Measurements from ENCODE around the gene KARS1. TPM values are rescaled to one million over a fixed set of nuclear protein-coding genes. Genes with fewer than 3 reads are reported as not detected.

The KARS1 gene
- total RNA-seq, 2 experiments from 2014 or later, result 126 to 172 TPM

- H3K9me2 ChIP-seq (ENCODE audit: insufficient read depth, low read length), result no peaks in the 10 kb centered on the region
- H3K4me1 ChIP-seq (ENCODE audit: insufficient read depth, low read length, poor library complexity, severe bottlenecking), result no peaks in the 10 kb centered on the region
- no peaks in the 10 kb centered on the region for H4K20me1 ChIP-seq (ENCODE audit: insufficient read depth, low read length)
- no peak overlapping the region for H3K4me2 ChIP-seq (ENCODE audit: low read length)
- BruUV-seq (replicated peaks), result no TSS peak
- TF ChIP-seq EZH2phosphoT487 (IDR thresholded peaks at IDR 0.05; ENCODE audit: borderline replicate concordance, low read depth, low read length), result no peak
- TF ChIP-seq, protein P1, sequence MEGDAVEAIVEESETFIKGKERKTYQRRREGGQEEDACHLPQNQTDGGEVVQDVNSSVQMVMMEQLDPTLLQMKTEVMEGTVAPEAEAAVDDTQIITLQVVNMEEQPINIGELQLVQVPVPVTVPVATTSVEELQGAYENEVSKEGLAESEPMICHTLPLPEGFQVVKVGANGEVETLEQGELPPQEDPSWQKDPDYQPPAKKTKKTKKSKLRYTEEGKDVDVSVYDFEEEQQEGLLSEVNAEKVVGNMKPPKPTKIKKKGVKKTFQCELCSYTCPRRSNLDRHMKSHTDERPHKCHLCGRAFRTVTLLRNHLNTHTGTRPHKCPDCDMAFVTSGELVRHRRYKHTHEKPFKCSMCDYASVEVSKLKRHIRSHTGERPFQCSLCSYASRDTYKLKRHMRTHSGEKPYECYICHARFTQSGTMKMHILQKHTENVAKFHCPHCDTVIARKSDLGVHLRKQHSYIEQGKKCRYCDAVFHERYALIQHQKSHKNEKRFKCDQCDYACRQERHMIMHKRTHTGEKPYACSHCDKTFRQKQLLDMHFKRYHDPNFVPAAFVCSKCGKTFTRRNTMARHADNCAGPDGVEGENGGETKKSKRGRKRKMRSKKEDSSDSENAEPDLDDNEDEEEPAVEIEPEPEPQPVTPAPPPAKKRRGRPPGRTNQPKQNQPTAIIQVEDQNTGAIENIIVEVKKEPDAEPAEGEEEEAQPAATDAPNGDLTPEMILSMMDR (conservative IDR thresholded peaks at IDR 0.05; ENCODE audit: low read length), result no peak
- no peak overlapping the region for H2AFZ ChIP-seq (ENCODE audit: low read length)
- H3K4me3 ChIP-seq (ENCODE audit: low read depth, low read length, poor library complexity, severe bottlenecking), result no peak overlapping the region
- intact Hi-C loops (cut with micrococcal nuclease; ENCODE audit: unreplicated experiment), result no loop called here
- no peaks in the 10 kb centered on the region for H3K9me3 ChIP-seq (ENCODE audit: low read length)
- H3K27ac ChIP-seq (ENCODE audit: low read depth, low read length, poor library complexity, severe bottlenecking), result no peak overlapping the region
- POLR2A ChIA-PET, result interaction anchor here (0.5 kb wide), 1 partner anchor 196 kb away, joined by 3 read pairs; no protein-coding TSS in a partner anchor
- H3K79me2 ChIP-seq (ENCODE audit: insufficient read depth, low read depth, low read length), result no peaks in the 10 kb centered on the region
- DNase-seq (ENCODE audit: low spot score), result no peak
- CTCF ChIA-PET (ENCODE audit: unreplicated experiment), result interaction anchor here (1.0 kb wide), 1 partner anchor 59 kb away, joined by 3 read pairs; no protein-coding TSS in a partner anchor
- H3K36me3 ChIP-seq (ENCODE audit: insufficient read depth, low read length), result peaks cover 99% of the 10 kb centered on the region
Observed at GRCh38 chr16:75614066-75614897, 33.2 kb downstream of the KARS1 start.

DNA sequence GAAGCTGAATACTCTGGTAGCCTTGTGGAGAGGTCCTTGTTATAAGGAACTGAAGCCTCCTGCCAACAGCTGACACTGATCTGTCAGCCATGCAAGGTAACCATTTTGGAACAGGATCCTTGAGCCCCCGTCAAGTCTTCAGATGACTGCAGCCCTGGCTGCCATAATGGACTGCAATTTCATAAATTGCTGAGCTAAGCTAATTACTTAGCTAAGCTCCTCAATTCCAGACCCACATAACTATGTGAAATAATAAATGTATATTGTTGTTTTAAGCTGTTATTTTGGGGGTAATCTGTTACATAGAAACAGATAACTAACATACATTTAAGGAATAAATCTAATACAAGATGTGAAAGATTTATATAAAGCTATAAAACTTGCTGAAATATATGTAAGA is 41.0 kb downstream of the KARS1 start:
- intact Hi-C loops (cut with micrococcal nuclease; ENCODE audit: unreplicated experiment), result no loop called here
- Histone ChIP-seq H4K20me1 (ENCODE audit: insufficient read depth, low read length) (no peaks in the 10 kb centered on the region), H3K4me1 (ENCODE audit: insufficient read depth, low read length, poor library complexity, severe bottlenecking) (no peaks in the 10 kb centered on the region), H3K4me3 (ENCODE audit: low read depth, low read length, poor library complexity, severe bottlenecking) (no peak overlapping the region), H3K79me2 (ENCODE audit: insufficient read depth, low read depth, low read length) (no peaks in the 10 kb centered on the region), H3K4me2 (ENCODE audit: low read length) (no peak overlapping the region), H3K9me2 (ENCODE audit: insufficient read depth, low read length) (no peaks in the 10 kb centered on the region), H3K27ac (ENCODE audit: low read depth, low read length, poor library complexity, severe bottlenecking) (no peak overlapping the region), H3K9me3 (ENCODE audit: low read length) (peaks cover 4% of the 10 kb centered on the region; the same call in 1 of the 2 replicates), H3K36me3 (ENCODE audit: insufficient read depth, low read length) (peaks cover 89% of the 10 kb centered on the region), H2AFZ (ENCODE audit: low read length) (no peak overlapping the region)
- TF ChIP-seq EZH2phosphoT487 (IDR thresholded peaks at IDR 0.05; ENCODE audit: borderline replicate concordance, low read depth, low read length), result no peak
- TF ChIP-seq, protein P1 (conservative IDR thresholded peaks at IDR 0.05; ENCODE audit: low read length), result no peak
- ChIA-PET POLR2A (interaction anchor here (0.6 to 1.1 kb wide), 7 partner anchors 9 to 1019 kb away, joined by 3 to 9 read pairs (median 3); no protein-coding TSS in a partner anchor), CTCF (ENCODE audit: unreplicated experiment) (no interaction called here)
- no TSS peak for BruUV-seq (replicated peaks)
- no peak for DNase-seq (ENCODE audit: low spot score)

DNA sequence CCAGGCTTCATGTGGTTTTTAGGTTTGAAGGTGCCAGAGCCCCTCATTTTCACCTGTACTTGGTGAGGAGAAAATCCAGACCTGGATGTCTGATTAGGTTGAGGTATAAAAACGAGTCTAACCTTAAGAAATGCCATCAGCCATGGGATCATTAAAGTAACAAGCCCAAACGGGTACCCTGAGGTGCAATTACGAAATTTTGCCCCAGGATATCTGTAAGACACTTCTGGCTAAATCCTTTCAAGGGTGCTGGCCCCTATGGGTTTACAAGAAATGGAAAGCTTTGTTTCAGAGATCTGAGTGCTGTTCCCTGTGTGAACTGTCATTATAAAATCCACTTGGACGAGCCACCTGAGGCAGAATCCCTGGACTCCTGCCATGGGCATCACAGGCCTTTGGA is 44.2 kb downstream of the KARS1 start:
- no peak overlapping the region for H3K4me3 ChIP-seq (ENCODE audit: low read depth, low read length, poor library complexity, severe bottlenecking)
- intact Hi-C loops (cut with micrococcal nuclease; ENCODE audit: unreplicated experiment), result no loop called here
- no peaks in the 10 kb centered on the region for H3K79me2 ChIP-seq (ENCODE audit: insufficient read depth, low read depth, low read length)
- TF ChIP-seq, protein P1 (conservative IDR thresholded peaks at IDR 0.05; ENCODE audit: low read length), result no peak
- TF ChIP-seq EZH2phosphoT487 (IDR thresholded peaks at IDR 0.05; ENCODE audit: borderline replicate concordance, low read depth, low read length), result no peak
- no peaks in the 10 kb centered on the region for H4K20me1 ChIP-seq (ENCODE audit: insufficient read depth, low read length)
- H3K9me2 ChIP-seq (ENCODE audit: insufficient read depth, low read length), result no peaks in the 10 kb centered on the region
- H2AFZ ChIP-seq (ENCODE audit: low read length), result no peak overlapping the region
- CTCF ChIA-PET (ENCODE audit: unreplicated experiment), result no interaction called here
- H3K36me3 ChIP-seq (ENCODE audit: insufficient read depth, low read length), result peaks cover 90% of the 10 kb centered on the region
- peaks cover 4% of the 10 kb centered on the region; the same call in 1 of the 2 replicates for H3K9me3 ChIP-seq (ENCODE audit: low read length)
- POLR2A ChIA-PET, result interaction anchor here (0.6 kb wide), 1 partner anchor 1235 kb away, joined by 3 read pairs; no protein-coding TSS in a partner anchor
- no peak for DNase-seq (ENCODE audit: low spot score)
- BruUV-seq (replicated peaks), result no TSS peak
- H3K4me1 ChIP-seq (ENCODE audit: insufficient read depth, low read length, poor library complexity, severe bottlenecking), result no peaks in the 10 kb centered on the region
- H3K4me2 ChIP-seq (ENCODE audit: low read length), result no peak overlapping the region
- no peak overlapping the region for H3K27ac ChIP-seq (ENCODE audit: low read depth, low read length, poor library complexity, severe bottlenecking)
